Calu3 (cell line): ENCODE data around the gene IFRD2. TPM values are rescaled to one million over a fixed set of nuclear protein-coding genes. Genes with fewer than 3 reads are reported as not detected.
A peak's percentile ranks its signal among the peaks of the same experiment; 100 is the strongest.
"Not testable (repeated sequence)": the region's sequence is repeated elsewhere in the genome, so short reads cannot be mapped to it uniquely, and the experiment has no call there.

Source experiments
- BruUV-seq: library from RNA; stranded (reverse); fragments of 400-500 nt; replicated peaks from 2 replicates; lab custom pipeline; 2021; lab: Mats Ljungman, UMichigan
- CTCF ChIA-PET: fragments of 300-600 bp; sonication (Branson Sonifier 250); formaldehyde crosslinking; loops from one replicate; lab custom pipeline; 2022; ENCODE audit warnings: antibody characterized with exemption; lab: Charles Lee
- DNase-seq: peaks from one replicate; pipeline ENCODE4 v3.0.0; 2022
- H3K27ac Mint-ChIP-seq: one replicate; pipeline ENCODE4 v1.8.0; 2022; ENCODE audit warnings: mixed read lengths; ENCODE audit not compliant: unreplicated experiment
- H3K27me3 Mint-ChIP-seq: one replicate; pipeline ENCODE4 v1.8.0; 2022; ENCODE audit warnings: mixed read lengths; ENCODE audit not compliant: unreplicated experiment
- H3K36me3 Mint-ChIP-seq: one replicate; pipeline ENCODE4 v1.8.0; 2022; ENCODE audit warnings: mild to moderate bottlenecking, moderate library complexity, mixed read lengths; ENCODE audit not compliant: insufficient read depth, unreplicated experiment
- H3K4me1 Mint-ChIP-seq: one replicate; pipeline ENCODE4 v1.8.0; 2022; ENCODE audit warnings: mild to moderate bottlenecking, low read depth, mixed read lengths; ENCODE audit not compliant: unreplicated experiment
- H3K4me3 Mint-ChIP-seq: one replicate; pipeline ENCODE4 v1.8.0; 2022; ENCODE audit warnings: mild to moderate bottlenecking, low read depth, moderate library complexity, mixed read lengths; ENCODE audit not compliant: unreplicated experiment
- H3K9me3 Mint-ChIP-seq: one replicate; pipeline ENCODE4 v1.8.0; 2022; ENCODE audit warnings: low read depth, mixed read lengths; ENCODE audit not compliant: unreplicated experiment
- intact Hi-C: fragments of 100-400 bp; cut with micrococcal nuclease; formaldehyde crosslinking; loops from one replicate; pipeline ENCODE4 v1.10.0; 2022; ENCODE audit not compliant: unreplicated experiment
- total RNA-seq: library from RNA; stranded (reverse); gene quantifications from 2 replicates; pipeline ENCODE4 v1.2.3, GENCODE V29; 2022
- TF ChIP-seq, protein P1 (sequence below): fragments of 200-600 bp; IDR thresholded peaks from one replicate; pipeline ENCODE4 v1.8.0; 2022; ENCODE audit warnings: antibody characterized with exemption; ENCODE audit not compliant: unreplicated experiment

IFRD2 gene
- total RNA-seq, 1 experiment from 2014 or later = 121 TPM

DNA sequence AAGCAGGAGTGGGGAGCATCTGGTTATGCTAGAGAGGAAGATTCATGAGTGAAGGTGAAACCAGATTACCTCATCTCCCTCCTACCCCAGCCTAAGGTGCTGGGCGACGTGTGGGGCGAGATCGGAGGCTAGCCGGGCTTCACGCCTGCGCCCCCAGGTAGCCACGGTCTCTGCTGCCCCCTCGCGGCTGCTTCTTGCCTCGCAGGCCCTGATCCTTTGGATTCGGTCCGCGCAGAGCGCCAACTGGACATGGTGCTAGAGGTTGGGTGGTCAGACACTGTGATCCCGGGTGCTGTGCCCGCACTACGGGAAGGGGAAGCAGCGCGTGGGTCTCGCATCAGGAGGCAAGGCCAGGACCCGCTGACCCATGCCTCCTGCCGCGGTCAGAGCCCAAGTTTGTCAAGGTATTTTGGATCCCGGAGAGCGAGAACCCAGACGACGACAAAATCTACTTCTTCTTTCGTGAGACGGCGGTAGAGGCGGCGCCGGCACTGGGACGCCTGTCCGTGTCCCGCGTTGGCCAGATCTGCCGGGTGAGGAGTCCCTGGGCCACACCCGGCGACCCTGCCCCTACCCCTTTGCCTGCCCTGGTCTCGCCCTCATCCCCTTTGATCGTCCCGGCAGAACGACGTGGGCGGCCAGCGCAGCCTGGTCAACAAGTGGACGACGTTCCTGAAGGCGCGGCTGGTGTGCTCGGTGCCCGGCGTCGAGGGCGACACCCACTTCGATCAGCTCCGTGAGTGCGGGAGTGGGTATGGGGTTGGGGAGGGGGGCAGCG, 19.1 kb downstream of the IFRD2 start:
- Mint-ChIP-seq H3K36me3 (peaks cover 41% of the 10 kb centered on the region), H3K27ac (peak overlapping the region; percentile 32), H3K4me1 (peaks cover 42% of the 10 kb centered on the region), H3K9me3 (no peaks in the 10 kb centered on the region), H3K27me3 (no peaks in the 10 kb centered on the region), H3K4me3 (peak overlapping the region; percentile 63)
- TF ChIP-seq, protein P1, sequence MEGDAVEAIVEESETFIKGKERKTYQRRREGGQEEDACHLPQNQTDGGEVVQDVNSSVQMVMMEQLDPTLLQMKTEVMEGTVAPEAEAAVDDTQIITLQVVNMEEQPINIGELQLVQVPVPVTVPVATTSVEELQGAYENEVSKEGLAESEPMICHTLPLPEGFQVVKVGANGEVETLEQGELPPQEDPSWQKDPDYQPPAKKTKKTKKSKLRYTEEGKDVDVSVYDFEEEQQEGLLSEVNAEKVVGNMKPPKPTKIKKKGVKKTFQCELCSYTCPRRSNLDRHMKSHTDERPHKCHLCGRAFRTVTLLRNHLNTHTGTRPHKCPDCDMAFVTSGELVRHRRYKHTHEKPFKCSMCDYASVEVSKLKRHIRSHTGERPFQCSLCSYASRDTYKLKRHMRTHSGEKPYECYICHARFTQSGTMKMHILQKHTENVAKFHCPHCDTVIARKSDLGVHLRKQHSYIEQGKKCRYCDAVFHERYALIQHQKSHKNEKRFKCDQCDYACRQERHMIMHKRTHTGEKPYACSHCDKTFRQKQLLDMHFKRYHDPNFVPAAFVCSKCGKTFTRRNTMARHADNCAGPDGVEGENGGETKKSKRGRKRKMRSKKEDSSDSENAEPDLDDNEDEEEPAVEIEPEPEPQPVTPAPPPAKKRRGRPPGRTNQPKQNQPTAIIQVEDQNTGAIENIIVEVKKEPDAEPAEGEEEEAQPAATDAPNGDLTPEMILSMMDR = peak; percentile 96
- peak; percentile 94 for DNase-seq
- BruUV-seq = no TSS peak
- intact Hi-C loops = loop anchor here (1.0 to 10.0 kb wide), 4 partner anchors 46 to 152 kb away; partner anchors contain the start of genes HYAL2 and TUSC2
- CTCF ChIA-PET = interaction anchor here (0.7 kb wide), 1 partner anchor 84 kb away, joined by 4 read pairs; no protein-coding TSS in a partner anchor

GRCh38 chr3:50272538-50272910, 19.7 kb downstream of the IFRD2 start:
- peak overlapping the region; percentile 32 for H3K27ac Mint-ChIP-seq
- not testable (repeated sequence) for DNase-seq, H3K27me3 Mint-ChIP-seq, H3K9me3 Mint-ChIP-seq, BruUV-seq
- H3K36me3 Mint-ChIP-seq = peaks cover 44% of the 10 kb centered on the region
- H3K4me1 Mint-ChIP-seq = peaks cover 48% of the 10 kb centered on the region
- CTCF ChIA-PET = interaction anchor here (0.7 to 1.8 kb wide), 3 partner anchors 12 to 84 kb away, joined by 4 to 8 read pairs (median 5); no protein-coding TSS in a partner anchor
- intact Hi-C loops = loop anchor here (2.0 to 10.0 kb wide), 2 partner anchors 52 to 152 kb away; partner anchors contain the start of genes HYAL2 and TUSC2
- peak overlapping the region; percentile 63 for H3K4me3 Mint-ChIP-seq

DNA sequence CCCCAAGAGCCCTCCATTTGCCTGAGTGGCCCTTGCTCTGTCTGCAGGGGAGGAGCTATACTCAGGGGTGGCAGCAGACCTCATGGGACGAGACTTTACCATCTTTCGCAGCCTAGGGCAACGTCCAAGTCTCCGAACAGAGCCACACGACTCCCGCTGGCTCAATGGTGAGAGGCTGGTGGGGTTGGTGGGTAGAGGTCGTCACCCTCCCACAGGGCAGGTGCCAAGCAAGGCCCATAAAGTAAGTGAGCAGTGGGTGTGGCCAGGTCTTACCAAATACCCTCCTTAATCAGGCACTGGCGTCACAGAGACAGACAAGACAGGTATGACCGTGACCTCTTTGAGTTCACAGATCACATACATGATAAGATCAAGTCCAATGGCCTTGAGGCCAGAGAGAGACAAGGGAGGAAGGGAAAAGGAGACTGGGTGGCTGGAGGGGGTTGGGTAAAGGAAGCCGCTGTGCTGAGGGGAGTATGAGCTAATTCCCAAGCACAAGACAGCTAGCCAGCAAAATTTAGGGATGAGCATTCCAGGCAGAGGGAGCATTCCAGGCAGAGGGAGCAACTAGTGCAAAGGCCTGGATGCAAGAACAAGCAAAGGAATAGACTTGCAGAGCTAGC, 20.8 kb downstream of the IFRD2 start:
- CTCF ChIA-PET = interaction anchor here (1.0 to 1.8 kb wide), 3 partner anchors 11 to 45 kb away, joined by 3 to 8 read pairs (median 4); no protein-coding TSS in a partner anchor
- TF ChIP-seq, protein P1 = no peak
- Mint-ChIP-seq H3K27me3 (no peaks in the 10 kb centered on the region), H3K4me1 (peaks cover 49% of the 10 kb centered on the region), H3K4me3 (peak overlapping the region; percentile 63), H3K36me3 (peaks cover 46% of the 10 kb centered on the region), H3K27ac (peak overlapping the region; percentile 6), H3K9me3 (no peaks in the 10 kb centered on the region)
- BruUV-seq = no TSS peak
- no peak for DNase-seq
- intact Hi-C loops = loop anchor here (10.0 kb wide), 1 partner anchor 53 kb away; the partner anchor contains the start of genes HYAL2 and TUSC2

DNA sequence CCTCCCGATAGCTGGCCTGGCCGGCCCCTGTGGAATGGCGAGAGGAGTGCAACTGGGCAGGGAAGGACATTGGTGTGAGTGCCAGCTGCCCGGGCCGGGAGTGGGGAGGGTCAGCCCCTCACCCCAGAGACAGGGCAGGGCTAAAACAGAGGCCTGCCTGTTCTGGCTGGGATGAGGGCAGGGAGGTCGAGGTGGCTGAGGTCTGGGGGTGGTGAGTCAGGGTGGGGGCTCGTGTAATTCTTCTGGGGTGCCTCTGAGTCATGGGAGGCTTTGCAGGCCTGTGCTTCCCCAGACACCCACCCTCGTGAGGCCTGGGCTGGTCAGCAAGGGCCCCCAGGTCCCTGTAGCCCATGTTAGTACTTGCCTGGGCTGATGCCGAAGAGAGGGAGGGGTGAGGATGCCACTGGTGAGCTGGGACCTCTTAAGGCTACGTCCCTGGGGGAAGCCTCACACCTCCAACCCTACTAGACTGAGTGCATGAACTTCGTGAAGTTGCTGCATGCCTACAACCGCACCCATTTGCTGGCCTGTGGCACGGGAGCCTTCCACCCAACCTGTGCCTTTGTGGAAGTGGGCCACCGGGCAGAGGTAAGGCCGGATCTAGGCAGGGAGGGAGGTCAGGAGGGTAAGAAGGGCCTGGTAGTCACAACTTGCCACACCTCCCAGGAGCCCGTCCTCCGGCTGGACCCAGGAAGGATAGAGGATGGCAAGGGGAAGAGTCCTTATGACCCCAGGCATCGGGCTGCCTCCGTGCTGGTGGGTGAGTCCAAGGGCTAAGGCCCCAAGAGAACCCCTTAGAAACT, 21.6 kb downstream of the IFRD2 start:
- Mint-ChIP-seq H3K4me1 (peaks cover 54% of the 10 kb centered on the region), H3K9me3 (no peaks in the 10 kb centered on the region), H3K27ac (peak overlapping the region; percentile 90), H3K36me3 (peaks cover 44% of the 10 kb centered on the region), H3K27me3 (no peaks in the 10 kb centered on the region), H3K4me3 (peak overlapping the region; percentile 63)
- no TSS peak for BruUV-seq
- TF ChIP-seq, protein P1 = no peak
- CTCF ChIA-PET = interaction anchor here (1.1 to 2.2 kb wide), 5 partner anchors 10 to 44 kb away, joined by 4 to 8 read pairs (median 6); partner anchors contain the start of gene GNAI2
- DNase-seq = no peak
- intact Hi-C loops = loop anchor here (10.0 kb wide), 1 partner anchor 54 kb away; the partner anchor contains the start of genes HYAL2 and TUSC2
